PC-9 (cell line): Measurements from ENCODE around the gene STK38L.

Source experiments
- CTCF ChIP-seq: fragments of 200-600 bp; sonication (generic); conservative IDR thresholded peaks from 2 replicates; pipeline ENCODE4 v1.6.1; 2017; ENCODE audit warnings: mixed run types, antibody characterized with exemption, mild to moderate bottlenecking, moderate library complexity
- EZH2 ChIP-seq: fragments of 200-600 bp; sonication (generic); IDR thresholded peaks from 2 replicates; pipeline ENCODE4 v1.8.0; 2017; ENCODE audit warnings: antibody characterized with exemption, low read depth

- TF ChIP-seq CTCF (no peak), EZH2 (no peak)
These were observed 45.3 kb downstream of the STK38L start for GRCh38 chr12:27289414-27289813.
